ENCODE measurements around the gene EPN2.
"Not testable (repeated sequence)": the region's sequence is repeated elsewhere in the genome, so short reads cannot be mapped to it uniquely, and the experiment has no call there.

- not testable (repeated sequence) for TF ChIP-seq POLR2A (IDR thresholded peaks at IDR 0.05)
- TF ChIP-seq, protein P1, sequence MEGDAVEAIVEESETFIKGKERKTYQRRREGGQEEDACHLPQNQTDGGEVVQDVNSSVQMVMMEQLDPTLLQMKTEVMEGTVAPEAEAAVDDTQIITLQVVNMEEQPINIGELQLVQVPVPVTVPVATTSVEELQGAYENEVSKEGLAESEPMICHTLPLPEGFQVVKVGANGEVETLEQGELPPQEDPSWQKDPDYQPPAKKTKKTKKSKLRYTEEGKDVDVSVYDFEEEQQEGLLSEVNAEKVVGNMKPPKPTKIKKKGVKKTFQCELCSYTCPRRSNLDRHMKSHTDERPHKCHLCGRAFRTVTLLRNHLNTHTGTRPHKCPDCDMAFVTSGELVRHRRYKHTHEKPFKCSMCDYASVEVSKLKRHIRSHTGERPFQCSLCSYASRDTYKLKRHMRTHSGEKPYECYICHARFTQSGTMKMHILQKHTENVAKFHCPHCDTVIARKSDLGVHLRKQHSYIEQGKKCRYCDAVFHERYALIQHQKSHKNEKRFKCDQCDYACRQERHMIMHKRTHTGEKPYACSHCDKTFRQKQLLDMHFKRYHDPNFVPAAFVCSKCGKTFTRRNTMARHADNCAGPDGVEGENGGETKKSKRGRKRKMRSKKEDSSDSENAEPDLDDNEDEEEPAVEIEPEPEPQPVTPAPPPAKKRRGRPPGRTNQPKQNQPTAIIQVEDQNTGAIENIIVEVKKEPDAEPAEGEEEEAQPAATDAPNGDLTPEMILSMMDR (IDR thresholded peaks at IDR 0.05): not testable (repeated sequence)
These were observed 34.7 kb upstream of the EPN2 start for GRCh38 chr17:19202448-19202847.
